Naive thymus-derived CD8-positive, alpha-beta T cell (primary cell): ENCODE results near the gene ASB1. TPM values are rescaled to one million over a fixed set of nuclear protein-coding genes. Genes with fewer than 3 reads are reported as not detected.

ENCODE experiments used
- ATAC-seq, 2 donors: fragments of 150-1000 bp; cut with Tn5 transposase in 1 of 2; sonication (Bioruptor Pico), chemical (Tn5 transposase) in 1 of 2; 1 replicate in 1 of 2; 2 replicates in 1 of 2; pipeline ENCODE4 v1.10.0; 2021; ENCODE audit warnings: mild to moderate bottlenecking in 2 of 2, moderate library complexity in 2 of 2
- POLR2A ChIA-PET: fragments of 350-600 bp; sonication (Branson Sonifier 250); formaldehyde crosslinking; loops from one replicate; lab custom pipeline; 2021; ENCODE audit warnings: antibody characterized with exemption; lab: Charles Lee
- DNase-seq, 10 donors: peaks; one replicate each; pipeline versions ENCODE4 v3.0.0 to v3.0.0-alpha.2; 2020 to 2022
- H3K27ac Mint-ChIP-seq, 10 donors: one replicate each; pipeline ENCODE4 v1.8.0; 2020 to 2022; ENCODE audit warnings: mild to moderate bottlenecking in 10 of 10, mixed read lengths in 10 of 10, moderate library complexity in 4 of 10, inconsistent platforms in 1 of 10
- H3K27me3 Mint-ChIP-seq, 5 donors: one replicate each; pipeline ENCODE4 v1.8.0; 2021 to 2022; ENCODE audit warnings: mixed read lengths in 5 of 5
- H3K36me3 Mint-ChIP-seq, 3 donors: one replicate each; pipeline ENCODE4 v1.8.0; 2020 to 2022; ENCODE audit warnings: mixed read lengths in 3 of 3, mild to moderate bottlenecking in 2 of 3, inconsistent platforms in 1 of 3
- H3K4me1 Mint-ChIP-seq, 4 donors: one replicate each; pipeline ENCODE4 v1.8.0; 2021 to 2022; ENCODE audit warnings: mixed read lengths in 4 of 4
- H3K4me3 Mint-ChIP-seq, 10 donors: one replicate each; pipeline ENCODE4 v1.8.0; 2020 to 2022; ENCODE audit warnings: mild to moderate bottlenecking in 10 of 10, mixed read lengths in 10 of 10, moderate library complexity in 6 of 10, inconsistent platforms in 1 of 10
- H3K9me3 Mint-ChIP-seq, 9 donors: one replicate each; pipeline ENCODE4 v1.8.0; 2020 to 2022; ENCODE audit warnings: mixed read lengths in 9 of 9, mild to moderate bottlenecking in 3 of 9, inconsistent platforms in 1 of 9, moderate library complexity in 1 of 9
- polyA plus RNA-seq, 3 donors: library from polyadenylated mRNA; unstranded; fragments of 300-500 nt; fragmentation: Illumina TruSeq; gene quantifications; one replicate each; pipeline ENCODE4 v1.2.3, GENCODE V29; 2021
- total RNA-seq, 8 experiments: library from RNA in 2 of 8; stranded (reverse) in 2 of 8; gene quantifications; one replicate each; pipeline ENCODE4 v1.2.3 and lab custom pipeline; 2021 to 2026

Gene ASB1
- total and polyA plus RNA-seq, 5 experiments from 2014 or later, result 23.3 to 53.3 (median 35.7) TPM

DNA sequence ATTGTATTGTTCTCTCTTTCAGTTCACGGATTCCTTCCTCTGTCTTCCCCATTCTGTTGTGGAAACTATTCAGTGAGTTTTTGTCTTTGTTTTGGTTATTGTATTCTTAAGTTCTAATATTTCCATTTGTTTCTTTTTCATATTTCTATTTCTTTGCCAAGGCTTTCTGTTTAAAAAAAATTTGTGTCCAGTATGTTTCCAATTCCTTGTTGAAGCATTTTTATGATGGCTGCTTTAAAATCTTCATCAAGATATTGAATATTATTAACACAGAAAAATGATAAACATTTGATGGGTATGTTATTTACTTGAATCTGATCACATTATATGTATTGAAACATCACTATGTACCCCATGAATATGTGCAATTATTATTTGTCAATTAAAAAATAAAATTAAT is 42.4 kb downstream of the ASB1 start:
- ATAC-seq (no peak), DNase-seq (no peak)
- no peaks in the 10 kb centered on the region for H3K4me1 Mint-ChIP-seq
- H3K4me3 Mint-ChIP-seq, result no peak overlapping the region
- peaks cover 0 to 3% (median 0%) of the 10 kb centered on the region in 5 donors for H3K27me3 Mint-ChIP-seq
- peaks cover 15 to 55% (median 38%) of the 10 kb centered on the region in 9 donors for H3K9me3 Mint-ChIP-seq
- peaks cover 6 to 46% (median 40%) of the 10 kb centered on the region in 3 donors for H3K36me3 Mint-ChIP-seq
- no peak overlapping the region for H3K27ac Mint-ChIP-seq
- POLR2A ChIA-PET, result no interaction called here

DNA sequence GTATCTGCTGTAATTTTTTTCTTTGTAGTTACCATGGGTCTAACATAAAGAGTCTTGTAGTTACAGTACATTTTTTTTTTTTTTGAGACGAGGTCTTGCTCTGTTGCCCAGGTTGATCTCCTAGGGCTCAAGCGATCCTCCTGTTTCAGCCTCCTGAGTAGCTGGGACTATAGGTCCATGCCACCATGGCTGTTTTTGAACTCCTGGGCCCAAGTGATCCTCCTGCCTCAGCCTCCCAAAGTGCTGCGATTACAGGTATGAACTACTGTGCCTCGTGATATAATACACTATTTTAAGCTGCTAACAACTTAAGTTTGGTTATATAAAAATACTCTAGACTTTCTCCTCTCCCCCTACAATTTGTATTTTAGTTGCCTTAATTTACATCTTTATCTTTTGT is 46.3 kb downstream of the ASB1 start:
- POLR2A ChIA-PET, result no interaction called here
- DNase-seq, result no peak

DNA sequence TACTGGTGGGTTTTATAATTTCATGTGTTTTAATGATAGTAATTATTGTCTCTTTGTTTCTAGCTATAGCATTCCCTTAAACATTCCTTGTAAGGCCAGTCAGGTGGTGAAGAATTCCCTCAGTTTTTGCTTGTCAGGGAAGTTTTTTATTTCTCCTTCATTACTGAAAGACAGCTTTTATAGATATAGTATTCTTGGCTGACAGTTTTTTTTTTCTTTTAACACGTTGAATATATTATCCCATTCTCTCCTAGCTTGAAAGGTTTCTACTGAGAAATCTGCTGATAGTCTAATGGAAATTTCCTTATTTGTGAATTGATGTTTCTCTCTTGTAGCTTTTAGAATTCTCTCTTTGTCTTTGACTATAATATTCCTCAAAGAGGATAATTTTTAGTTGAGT is 46.8 kb downstream of the ASB1 start:
- Mint-ChIP-seq H3K9me3 (peaks cover 15 to 63% (median 41%) of the 10 kb centered on the region in 9 donors), H3K36me3 (peaks cover 6 to 49% (median 44%) of the 10 kb centered on the region in 3 donors), H3K27ac (no peak overlapping the region), H3K4me3 (no peak overlapping the region), H3K4me1 (no peaks in the 10 kb centered on the region), H3K27me3 (peaks cover 0 to 3% (median 0%) of the 10 kb centered on the region in 5 donors)
- ATAC-seq (no peak), DNase-seq (no peak)
- POLR2A ChIA-PET, result no interaction called here

More for the DNA sequence above, 46.3 kb downstream of the ASB1 start:
- Mint-ChIP-seq H3K36me3 (peaks cover 6 to 49% (median 45%) of the 10 kb centered on the region in 3 donors), H3K27ac (peak overlapping the region in 1 of 10 donors; percentile 49), H3K27me3 (peaks cover 0 to 3% (median 0%) of the 10 kb centered on the region in 5 donors), H3K9me3 (peaks cover 15 to 63% (median 40%) of the 10 kb centered on the region in 9 donors), H3K4me3 (no peak overlapping the region), H3K4me1 (no peaks in the 10 kb centered on the region)
- ATAC-seq, result no peak

DNA sequence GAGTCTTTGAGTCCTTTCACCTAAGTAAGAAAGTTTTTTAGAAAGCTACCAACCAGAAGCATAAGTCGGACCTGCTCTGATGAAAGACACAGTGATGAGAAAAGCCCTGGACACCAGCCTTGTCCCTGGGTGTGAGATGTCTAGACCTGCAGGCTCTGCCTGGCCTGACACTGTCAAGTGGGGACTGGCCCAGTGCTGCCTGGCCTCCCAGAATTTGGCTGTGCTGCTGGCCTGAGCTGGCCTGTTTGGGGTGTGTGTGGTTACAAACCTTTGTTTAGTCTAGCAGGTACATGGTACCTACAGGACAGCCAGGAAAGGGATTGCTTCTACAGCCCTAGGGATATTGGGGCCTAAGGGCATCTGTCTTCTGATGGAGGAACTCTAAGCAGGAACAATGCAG is 48.3 kb downstream of the ASB1 start:
- H3K9me3 Mint-ChIP-seq, result peaks cover 15 to 62% (median 43%) of the 10 kb centered on the region in 9 donors
- H3K4me1 Mint-ChIP-seq, result no peaks in the 10 kb centered on the region
- no peak overlapping the region for H3K4me3 Mint-ChIP-seq
- H3K27ac Mint-ChIP-seq, result no peak overlapping the region
- H3K27me3 Mint-ChIP-seq, result no peaks in the 10 kb centered on the region
- DNase-seq (no peak), ATAC-seq (no peak)
- POLR2A ChIA-PET, result no interaction called here
- peaks cover 6 to 44% (median 42%) of the 10 kb centered on the region in 3 donors for H3K36me3 Mint-ChIP-seq

DNA sequence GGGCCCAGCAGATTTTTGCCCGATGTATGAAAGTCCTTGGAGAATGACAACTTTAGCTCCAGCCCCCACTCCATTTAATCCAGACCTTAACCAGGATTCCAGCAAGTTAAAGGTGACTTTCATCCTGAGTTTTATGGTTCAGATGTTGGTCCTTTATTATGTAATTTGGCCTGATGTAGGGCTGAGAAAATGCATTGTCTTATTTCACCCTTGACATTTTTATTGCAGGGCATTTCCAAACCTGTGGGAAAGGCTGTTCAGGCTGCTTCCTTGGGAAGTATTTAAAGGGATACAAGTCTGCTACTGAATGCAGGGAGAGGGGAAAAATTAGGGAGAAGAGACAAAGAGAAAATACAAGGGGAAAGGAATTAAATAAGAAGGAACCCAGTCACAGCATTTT is 48.8 kb downstream of the ASB1 start:
- no peaks in the 10 kb centered on the region for H3K27me3 Mint-ChIP-seq
- H3K27ac Mint-ChIP-seq, result no peak overlapping the region
- DNase-seq (no peak), ATAC-seq (no peak)
- H3K9me3 Mint-ChIP-seq, result peaks cover 17 to 64% (median 44%) of the 10 kb centered on the region in 9 donors
- H3K4me1 Mint-ChIP-seq, result no peaks in the 10 kb centered on the region
- H3K36me3 Mint-ChIP-seq, result peaks cover 2 to 46% (median 44%) of the 10 kb centered on the region in 3 donors
- POLR2A ChIA-PET, result no interaction called here
- no peak overlapping the region for H3K4me3 Mint-ChIP-seq

DNA sequence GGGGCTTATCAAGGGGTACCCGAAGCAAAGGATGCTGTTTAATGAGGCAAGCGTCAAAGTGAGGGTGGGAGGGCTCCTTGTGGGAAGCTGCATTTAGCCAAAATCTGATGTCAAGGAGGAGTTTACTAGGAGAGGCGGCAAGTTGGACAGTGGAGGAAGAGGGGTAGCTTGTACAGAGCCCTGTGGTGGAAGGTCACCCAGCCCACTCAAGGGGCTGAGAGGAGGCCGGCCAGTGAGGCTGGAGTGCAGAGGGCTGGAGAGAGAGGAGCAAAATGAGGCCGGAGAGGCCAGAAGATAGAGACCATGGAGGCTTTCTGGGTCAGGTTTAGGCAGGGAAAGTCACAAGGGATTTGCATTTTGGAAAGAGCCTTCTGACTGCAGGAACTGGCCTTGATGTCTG is 49.5 kb downstream of the ASB1 start:
- DNase-seq, result no peak
- H3K4me3 Mint-ChIP-seq, result no peak overlapping the region
- no peaks in the 10 kb centered on the region for H3K27me3 Mint-ChIP-seq
- POLR2A ChIA-PET, result no interaction called here
- H3K9me3 Mint-ChIP-seq, result peaks cover 17 to 62% (median 45%) of the 10 kb centered on the region in 9 donors
- H3K4me1 Mint-ChIP-seq, result no peaks in the 10 kb centered on the region
- no peak for ATAC-seq
- H3K27ac Mint-ChIP-seq, result peak overlapping the region in 1 of 10 donors; percentile 73
- H3K36me3 Mint-ChIP-seq, result peaks cover 2 to 50% (median 43%) of the 10 kb centered on the region in 3 donors

DNA sequence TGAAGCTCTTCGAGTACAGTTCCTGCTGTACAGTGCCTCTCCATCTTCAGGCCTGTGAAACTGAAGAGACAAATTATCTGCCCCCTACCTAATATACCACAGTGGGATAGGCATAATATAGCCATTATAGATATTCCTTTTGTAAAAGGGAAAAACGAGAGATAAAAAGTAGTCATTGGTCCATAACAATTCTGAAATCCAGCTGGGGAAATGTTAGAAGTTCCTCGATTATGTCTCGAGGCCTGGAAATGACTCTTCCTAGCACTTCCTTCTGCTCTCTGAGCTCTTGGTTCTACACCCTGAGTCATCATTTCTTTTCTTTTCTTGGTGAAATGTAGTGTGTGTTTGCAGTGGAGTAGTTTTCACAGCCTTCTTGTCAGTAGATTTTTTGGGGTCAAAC is 51.5 kb downstream of the ASB1 start:
- POLR2A ChIA-PET, result no interaction called here
- Mint-ChIP-seq H3K4me3 (no peak overlapping the region), H3K36me3 (peaks cover 0 to 32% (median 30%) of the 10 kb centered on the region in 3 donors), H3K27ac (no peak overlapping the region), H3K27me3 (no peaks in the 10 kb centered on the region), H3K9me3 (peaks cover 10 to 45% (median 29%) of the 10 kb centered on the region in 9 donors), H3K4me1 (no peaks in the 10 kb centered on the region)
- ATAC-seq (no peak), DNase-seq (no peak)

DNA sequence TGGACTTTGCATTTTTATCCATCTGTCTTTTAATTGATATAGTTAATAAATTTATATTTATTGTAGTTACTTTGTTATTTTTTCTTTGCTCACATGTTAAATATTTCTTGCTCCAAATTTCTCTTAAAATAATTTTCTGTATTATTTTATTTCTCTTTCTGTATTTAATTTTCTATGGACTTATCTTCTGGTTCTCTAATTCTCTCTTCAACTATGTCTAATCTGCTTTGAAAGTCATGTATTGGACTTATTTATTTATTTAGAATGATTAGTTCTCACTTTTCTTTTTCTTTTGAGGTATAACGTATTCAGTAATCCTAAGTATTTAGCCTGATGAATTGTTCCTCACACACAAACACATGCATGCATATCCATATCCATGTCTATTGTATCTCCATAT is 53.1 kb downstream of the ASB1 start:
- DNase-seq, result no peak
- POLR2A ChIA-PET, result no interaction called here
- Mint-ChIP-seq H3K27ac (no peak overlapping the region), H3K36me3 (peaks cover 0 to 23% (median 21%) of the 10 kb centered on the region in 3 donors), H3K4me3 (no peak overlapping the region), H3K27me3 (no peaks in the 10 kb centered on the region), H3K4me1 (no peaks in the 10 kb centered on the region), H3K9me3 (peaks cover 0 to 29% (median 17%) of the 10 kb centered on the region in 9 donors)
- ATAC-seq, result no peak

DNA sequence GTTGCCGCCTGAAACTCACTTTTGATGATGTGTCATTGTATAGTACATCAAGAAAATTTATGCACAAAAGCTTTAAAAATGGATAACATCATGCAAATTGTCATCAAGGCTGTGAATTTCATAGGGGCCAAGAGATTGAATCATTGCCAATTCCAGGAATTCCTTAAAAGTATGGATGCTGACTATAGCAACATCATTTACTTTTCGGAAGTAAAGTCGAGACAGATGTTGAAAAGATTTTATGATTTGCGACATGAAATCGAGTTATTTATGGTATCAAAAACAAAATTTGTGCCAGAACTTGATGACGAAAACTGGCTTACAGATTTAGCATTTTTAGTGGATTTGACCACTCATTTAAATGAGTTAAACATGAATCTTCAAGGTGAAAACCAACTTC is 56.3 kb downstream of the ASB1 start:
- Mint-ChIP-seq H3K9me3 (peaks cover 0 to 27% (median 15%) of the 10 kb centered on the region in 9 donors), H3K27ac (no peak overlapping the region), H3K4me1 (no peaks in the 10 kb centered on the region), H3K27me3 (no peaks in the 10 kb centered on the region), H3K36me3 (peaks cover 0 to 21% (median 14%) of the 10 kb centered on the region in 3 donors), H3K4me3 (no peak overlapping the region)
- DNase-seq (no peak), ATAC-seq (no peak)
- POLR2A ChIA-PET, result no interaction called here

DNA sequence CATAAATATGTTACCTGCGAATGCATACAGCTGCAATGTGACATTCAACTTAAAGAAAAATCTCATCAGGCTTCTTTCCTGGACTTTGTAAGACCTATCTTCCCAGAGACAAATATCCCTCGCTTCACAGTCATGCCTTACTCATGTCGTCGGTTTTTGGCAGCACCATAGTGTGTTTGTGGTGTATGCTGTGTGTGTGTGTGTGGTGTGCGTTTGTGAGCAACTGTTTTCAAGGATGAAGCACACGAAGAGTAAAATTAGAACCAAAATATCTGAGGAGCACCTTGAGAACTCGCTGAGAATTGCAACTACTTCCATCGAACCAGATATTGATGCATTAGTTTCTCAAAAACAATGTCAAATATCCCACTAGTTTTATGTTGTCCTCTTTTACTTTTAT is 56.9 kb downstream of the ASB1 start:
- no peak overlapping the region for H3K27ac Mint-ChIP-seq
- peaks cover 0 to 21% (median 12%) of the 10 kb centered on the region in 9 donors for H3K9me3 Mint-ChIP-seq
- H3K36me3 Mint-ChIP-seq, result peaks cover 0 to 17% (median 14%) of the 10 kb centered on the region in 3 donors
- DNase-seq (no peak), ATAC-seq (no peak)
- POLR2A ChIA-PET, result no interaction called here
- H3K27me3 Mint-ChIP-seq, result no peaks in the 10 kb centered on the region
- no peak overlapping the region for H3K4me3 Mint-ChIP-seq
- no peaks in the 10 kb centered on the region for H3K4me1 Mint-ChIP-seq

DNA sequence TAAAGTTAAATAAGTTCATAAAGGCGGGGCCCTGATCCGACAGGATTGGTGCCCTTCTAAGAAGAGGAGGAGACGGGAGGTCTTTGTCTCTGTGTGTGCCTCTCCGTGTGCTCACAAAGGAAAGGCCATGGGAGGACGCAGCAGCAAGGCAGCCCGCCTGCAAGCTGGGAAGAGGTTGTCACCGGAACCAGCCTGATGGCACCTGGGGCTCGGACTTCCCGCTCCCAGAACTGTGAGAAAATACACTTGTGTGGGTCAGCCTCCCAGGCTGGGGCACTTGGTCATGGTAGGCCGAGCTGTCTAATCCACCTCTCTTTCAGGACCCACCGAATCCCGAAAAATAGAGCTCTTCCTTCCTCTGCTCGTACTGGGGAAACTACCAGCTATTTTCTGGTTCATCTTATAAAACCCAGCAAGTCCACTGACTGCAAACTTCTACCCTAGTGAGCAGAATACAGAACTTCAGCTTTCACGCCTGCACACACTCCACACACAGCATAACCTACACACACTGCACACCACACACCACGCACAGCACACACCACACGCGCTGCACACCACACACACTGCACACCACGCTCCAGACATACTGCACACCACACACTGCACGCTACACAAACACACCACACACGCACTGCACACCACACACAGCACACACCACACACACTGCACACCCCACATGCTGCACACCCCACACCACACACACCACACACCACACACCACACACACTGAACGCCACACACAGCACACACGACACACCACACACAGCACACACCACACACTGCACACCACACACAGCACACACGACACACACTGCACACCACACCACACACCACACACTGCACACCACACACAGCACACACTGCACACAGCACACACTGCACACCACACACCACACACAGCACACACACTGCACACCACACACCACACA is 58.1 kb downstream of the ASB1 start:
- H3K27me3 Mint-ChIP-seq, result no peaks in the 10 kb centered on the region
- ATAC-seq (no peak), DNase-seq (peak in 1 of 10 donors; percentile 7)
- no peak overlapping the region for H3K27ac Mint-ChIP-seq
- peaks cover 0 to 12% (median 10%) of the 10 kb centered on the region in 3 donors for H3K36me3 Mint-ChIP-seq
- no peak overlapping the region for H3K4me3 Mint-ChIP-seq
- POLR2A ChIA-PET, result no interaction called here
- peaks cover 0 to 13% (median 12%) of the 10 kb centered on the region in 9 donors for H3K9me3 Mint-ChIP-seq
- H3K4me1 Mint-ChIP-seq, result no peaks in the 10 kb centered on the region

DNA sequence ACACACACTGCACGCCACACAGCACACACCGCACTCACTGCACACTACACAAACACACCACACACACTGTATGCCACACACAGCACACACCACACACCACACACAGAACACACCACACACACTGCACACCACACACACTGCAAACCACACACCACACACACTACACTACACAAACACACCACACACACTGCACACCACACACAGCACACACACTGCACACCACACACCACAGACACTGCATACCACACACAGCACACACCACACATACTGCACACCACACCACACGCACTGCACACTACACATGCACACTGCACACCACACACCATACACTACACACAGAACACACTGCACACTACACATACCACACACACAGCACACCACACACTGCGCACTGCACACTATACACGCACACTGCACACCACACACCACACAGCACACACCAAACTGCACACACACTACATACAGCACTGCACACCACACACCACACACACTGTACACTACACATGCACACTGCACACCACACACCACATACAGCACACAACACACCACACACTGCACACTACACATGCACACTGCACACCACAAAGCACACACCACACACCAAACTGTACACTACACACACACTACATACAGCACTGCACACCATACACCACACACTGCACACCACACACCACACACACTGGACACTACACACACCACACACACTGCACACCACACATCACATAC is 59.6 kb downstream of the ASB1 start:
- ATAC-seq (no peak), DNase-seq (no peak)
- H3K9me3 Mint-ChIP-seq, result no peaks in the 10 kb centered on the region
- H3K36me3 Mint-ChIP-seq, result no peaks in the 10 kb centered on the region
- H3K4me3 Mint-ChIP-seq, result no peak overlapping the region
- POLR2A ChIA-PET, result no interaction called here
- peaks cover 0 to 3% (median 0%) of the 10 kb centered on the region in 4 donors for H3K4me1 Mint-ChIP-seq
- no peaks in the 10 kb centered on the region for H3K27me3 Mint-ChIP-seq
- no peak overlapping the region for H3K27ac Mint-ChIP-seq

DNA sequence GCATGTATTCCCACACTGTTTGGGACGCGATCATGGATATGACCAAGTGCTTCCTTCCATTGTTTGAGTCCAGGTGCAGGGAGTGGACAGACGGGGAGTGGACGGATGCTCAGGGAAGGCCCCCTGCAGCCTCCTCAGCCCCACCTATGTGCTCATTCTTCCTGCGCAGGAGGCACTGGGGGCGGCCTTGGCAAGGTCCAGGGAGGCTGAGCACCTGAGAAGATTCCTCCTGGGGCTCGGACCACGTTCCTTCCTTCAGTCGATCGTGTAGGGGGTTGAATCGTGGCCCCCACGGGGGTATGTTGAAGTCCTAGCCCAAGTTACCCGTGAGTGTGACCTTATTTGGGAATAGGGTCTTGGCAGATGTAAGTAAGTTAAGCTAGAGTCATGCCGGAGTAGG is 60.4 kb downstream of the ASB1 start:
- H3K4me3 Mint-ChIP-seq, result no peak overlapping the region
- H3K27ac Mint-ChIP-seq, result no peak overlapping the region
- H3K9me3 Mint-ChIP-seq, result no peaks in the 10 kb centered on the region
- DNase-seq (no peak), ATAC-seq (no peak)
- H3K36me3 Mint-ChIP-seq, result no peaks in the 10 kb centered on the region
- peaks cover 0 to 5% (median 5%) of the 10 kb centered on the region in 4 donors for H3K4me1 Mint-ChIP-seq
- POLR2A ChIA-PET, result no interaction called here
- no peaks in the 10 kb centered on the region for H3K27me3 Mint-ChIP-seq
